Aorta (tissue), 5 donors: ENCODE measurements around the gene FBXO10. TPM values are rescaled to one million over a fixed set of nuclear protein-coding genes. Genes with fewer than 3 reads are reported as not detected.

Experiments
- ATAC-seq: fragments of 200-7000 bp; cut with Tn5 transposase; one replicate; pipeline ENCODE4 v1.9.1; 2022; ENCODE audit warnings: moderate library complexity; ENCODE audit not compliant: low FRiP score
- DNase-seq, 2 donors: peaks; one replicate each; pipeline ENCODE4 v3.0.0-alpha.2; 2020
- H3K27ac ChIP-seq, 2 donors: one replicate each; pipeline ENCODE4 v1.5.1; 2013; ENCODE audit warnings: low read length in 2 of 2, mild to moderate bottlenecking in 2 of 2, moderate library complexity in 2 of 2, control low read depth in 1 of 2, inconsistent platforms in 1 of 2, low read depth in 1 of 2
- H3K27me3 ChIP-seq, 2 donors: one replicate each; pipeline ENCODE4 v1.6.1; 2013; ENCODE audit warnings: control low read depth in 1 of 2, low read length in 1 of 2, mild to moderate bottlenecking in 1 of 2, moderate library complexity in 1 of 2; ENCODE audit not compliant: insufficient read depth in 2 of 2, control insufficient read depth in 1 of 2
- H3K36me3 ChIP-seq, 2 donors: one replicate each; pipeline ENCODE4 v1.6.1; 2013; ENCODE audit warnings: control low read depth in 1 of 2, low read length in 1 of 2, mild to moderate bottlenecking in 1 of 2; ENCODE audit not compliant: insufficient read depth in 2 of 2, control insufficient read depth in 1 of 2
- H3K4me1 ChIP-seq, 2 donors: one replicate each; pipeline ENCODE4 v1.6.1; 2013; ENCODE audit warnings: low read length in 2 of 2, control low read depth in 1 of 2, mild to moderate bottlenecking in 1 of 2, moderate library complexity in 1 of 2; ENCODE audit not compliant: insufficient read depth in 2 of 2, control insufficient read depth in 1 of 2
- H3K4me3 ChIP-seq, 2 donors: one replicate each; pipeline ENCODE4 v1.5.1; 2013; ENCODE audit warnings: low read length in 2 of 2, control low read depth in 1 of 2, mild to moderate bottlenecking in 1 of 2
- H3K9me3 ChIP-seq: one replicate; pipeline ENCODE4 v1.6.1; 2013; ENCODE audit warnings: mild to moderate bottlenecking, low read length; ENCODE audit not compliant: control insufficient read depth
- WGBS, 2 donors: extraction: QIAGEN DNeasy Blood & Tissue Kit; methylation state at CpG; one replicate each; pipeline ENCODE4 v1.1.7; 2013; 5-methylcytosine and 5-hydroxymethylcytosine counted together
- intact Hi-C, 2 donors: fragments of 100-400 bp; cut with DNase I; formaldehyde crosslinking; loops; one replicate each; pipeline versions ENCODE4 v1.14.2 to v1.15.0; 2022
- polyA plus RNA-seq, 2 donors: library from polyadenylated mRNA; stranded (reverse); fragments of 200-250 nt; gene quantifications; one replicate each; pipeline ENCODE4 v1.2.3, GENCODE V29; 2013
- total RNA-seq, 2 donors: library from RNA; stranded (reverse); fragmentation: NEBNext Ultra II Directional; extraction: Animal tissue kit (Norgen Biotek cat#: 25700); gene quantifications; one replicate each; pipeline ENCODE4 v1.2.1, GENCODE V29; 2021
- donor health status: healthy with polysubstance abuse.
- donor health status: Bipolar disorder and iron deficiency.
- donor health status: DM: no; HTN: no; CAD: no.
- donor health status: DM: no; HTN: no; CAD: no.
- donor health status: DM: yes; HTN: yes; CAD: no.

Gene FBXO10
- total and polyA plus RNA-seq, 4 donors = 0.38 to 7.8 (median 6.8) TPM

GRCh38 chr9:37551468-37551867, 24.7 kb downstream of the FBXO10 start:
- no peaks in the 10 kb centered on the region for H3K36me3 ChIP-seq

GRCh38 chr9:37550781-37551180, 25.4 kb downstream of the FBXO10 start:
- no peaks in the 10 kb centered on the region for H3K9me3 ChIP-seq
- intact Hi-C loops = loop anchor here in 1 of 2 donors (10.0 kb wide), 1 partner anchor 54 kb away; no protein-coding TSS in a partner anchor
- 87 to 95% methylated on average over 1 of the region's 1 CpG for WGBS, 2 donors
- H3K27ac ChIP-seq = no peak overlapping the region
- H3K4me3 ChIP-seq = no peak overlapping the region
- no peaks in the 10 kb centered on the region for H3K36me3 ChIP-seq
- DNase-seq (no peak), ATAC-seq (no peak)
- H3K27me3 ChIP-seq = no peaks in the 10 kb centered on the region
- H3K4me1 ChIP-seq = no peaks in the 10 kb centered on the region

More at GRCh38 chr9:37551468-37551867, 24.7 kb downstream of the FBXO10 start:
- Histone ChIP-seq H3K4me3 (no peak overlapping the region), H3K9me3 (no peaks in the 10 kb centered on the region), H3K4me1 (no peaks in the 10 kb centered on the region), H3K27ac (no peak overlapping the region), H3K27me3 (no peaks in the 10 kb centered on the region)
- intact Hi-C loops = loop anchor here in 1 of 2 donors (10.0 kb wide), 1 partner anchor 53 kb away; no protein-coding TSS in a partner anchor
- ATAC-seq (no peak), DNase-seq (no peak)
- WGBS, 2 donors = 91 to 97% methylated on average over 3 of the region's 3 CpGs

- no peak overlapping the region for H3K27ac ChIP-seq
- H3K36me3 ChIP-seq = no peaks in the 10 kb centered on the region
- H3K27me3 ChIP-seq = no peaks in the 10 kb centered on the region
- no peaks in the 10 kb centered on the region for H3K9me3 ChIP-seq
- intact Hi-C loops = no loop called here
- ATAC-seq = no peak
- H3K4me1 ChIP-seq = no peaks in the 10 kb centered on the region
- DNase-seq = no peak
- no peak overlapping the region for H3K4me3 ChIP-seq
These were observed 26.7 kb downstream of the FBXO10 start for GRCh38 chr9:37549527-37549926.

- Histone ChIP-seq H3K27ac (no peak overlapping the region), H3K36me3 (no peaks in the 10 kb centered on the region), H3K9me3 (no peaks in the 10 kb centered on the region), H3K27me3 (no peaks in the 10 kb centered on the region), H3K4me1 (no peaks in the 10 kb centered on the region), H3K4me3 (no peak overlapping the region)
- WGBS, 2 donors = 97% methylated on average over 5 of the region's 5 CpGs
- ATAC-seq (no peak), DNase-seq (no peak)
- intact Hi-C loops = no loop called here
These were observed 28.8 kb downstream of the FBXO10 start for GRCh38 chr9:37547328-37547878.

- H3K4me1 ChIP-seq = no peaks in the 10 kb centered on the region
- H3K36me3 ChIP-seq = no peaks in the 10 kb centered on the region
- no peaks in the 10 kb centered on the region for H3K9me3 ChIP-seq
- H3K4me3 ChIP-seq = no peak overlapping the region
- no peaks in the 10 kb centered on the region for H3K27me3 ChIP-seq
- ATAC-seq (no peak), DNase-seq (no peak)
- no peak overlapping the region for H3K27ac ChIP-seq
- 95 to 96% methylated on average over 1 of the region's 1 CpG for WGBS, 2 donors
- intact Hi-C loops = no loop called here
These were observed 32.7 kb downstream of the FBXO10 start for GRCh38 chr9:37543468-37543867.

GRCh38 chr9:37542895-37543294, 33.3 kb downstream of the FBXO10 start:
- ATAC-seq (no peak), DNase-seq (no peak)
- WGBS, 2 donors = 80 to 86% methylated on average over 1 of the region's 1 CpG
- Histone ChIP-seq H3K27ac (no peak overlapping the region), H3K9me3 (no peaks in the 10 kb centered on the region), H3K36me3 (peaks cover 0 to 4% of the 10 kb centered on the region in 2 donors), H3K4me1 (no peaks in the 10 kb centered on the region), H3K27me3 (no peaks in the 10 kb centered on the region), H3K4me3 (no peak overlapping the region)
- intact Hi-C loops = no loop called here

- H3K4me3 ChIP-seq = no peak overlapping the region
- 98 to 99% methylated on average over 6 of the region's 6 CpGs for WGBS, 2 donors
- no peak overlapping the region for H3K27ac ChIP-seq
- intact Hi-C loops = no loop called here
- no peaks in the 10 kb centered on the region for H3K4me1 ChIP-seq
- no peaks in the 10 kb centered on the region for H3K27me3 ChIP-seq
- ATAC-seq = no peak
- peaks cover 0 to 7% of the 10 kb centered on the region in 2 donors for H3K36me3 ChIP-seq
- H3K9me3 ChIP-seq = no peaks in the 10 kb centered on the region
- no peak for DNase-seq
These were observed 33.7 kb downstream of the FBXO10 start for GRCh38 chr9:37542488-37542887.

GRCh38 chr9:37541465-37541864, 34.7 kb downstream of the FBXO10 start:
- 97 to 98% methylated on average over 8 of the region's 8 CpGs for WGBS, 2 donors
- ATAC-seq = no peak
- Histone ChIP-seq H3K36me3 (peaks cover 2 to 10% of the 10 kb centered on the region in 2 donors), H3K9me3 (no peaks in the 10 kb centered on the region), H3K4me1 (no peaks in the 10 kb centered on the region), H3K27ac (no peak overlapping the region), H3K27me3 (no peaks in the 10 kb centered on the region), H3K4me3 (no peak overlapping the region)
- no peak for DNase-seq
- intact Hi-C loops = no loop called here

- Histone ChIP-seq H3K9me3 (no peaks in the 10 kb centered on the region), H3K4me3 (no peak overlapping the region), H3K27ac (peak overlapping the region in 1 of 2 donors; percentile 3), H3K27me3 (no peaks in the 10 kb centered on the region), H3K36me3 (peaks cover 5 to 12% of the 10 kb centered on the region in 2 donors), H3K4me1 (no peaks in the 10 kb centered on the region)
- DNase-seq (peak in 1 of 2 donors; percentile 67), ATAC-seq (no peak)
- WGBS, 2 donors = 17 to 22% methylated on average over 3 of the region's 3 CpGs
- intact Hi-C loops = no loop called here
These were observed 35.5 kb downstream of the FBXO10 start for GRCh38 chr9:37540634-37541033.
